ENCODE data around the gene ABCA7. TPM values are rescaled to one million over a fixed set of nuclear protein-coding genes. Genes with fewer than 3 reads are reported as not detected.

ABCA7 gene
- total RNA-seq, 3 donors from 2014 or later, result 8.0 to 31.8 (median 26.5) TPM

- Histone ChIP-seq H3K4me1 (no peaks in the 10 kb centered on the region), H3K9me3 (no peaks in the 10 kb centered on the region), H3K4me3 (no peak overlapping the region), H3K27ac (no peak overlapping the region), H3K36me3 (no peaks in the 10 kb centered on the region), H3K27me3 (peaks cover 2 to 17% of the 10 kb centered on the region in 2 donors)
- TF ChIP-seq CTCF (IDR thresholded peaks at IDR 0.05) (no peak), POLR2AphosphoS5 (IDR thresholded peaks at IDR 0.05) (no peak), POLR2A (IDR thresholded peaks at IDR 0.05) (no peak)
- DNase-seq (ENCODE audit: low spot score in 2 of 2), result no peak
- intact Hi-C loops (cut with DNase I; ENCODE audit: low total_unique reads), result loop anchor here (10.0 kb wide), 1 partner anchor 217 kb away; no protein-coding TSS in a partner anchor
Measured at GRCh38 chr19:991932-992669, 47.8 kb upstream of the ABCA7 start.

DNA sequence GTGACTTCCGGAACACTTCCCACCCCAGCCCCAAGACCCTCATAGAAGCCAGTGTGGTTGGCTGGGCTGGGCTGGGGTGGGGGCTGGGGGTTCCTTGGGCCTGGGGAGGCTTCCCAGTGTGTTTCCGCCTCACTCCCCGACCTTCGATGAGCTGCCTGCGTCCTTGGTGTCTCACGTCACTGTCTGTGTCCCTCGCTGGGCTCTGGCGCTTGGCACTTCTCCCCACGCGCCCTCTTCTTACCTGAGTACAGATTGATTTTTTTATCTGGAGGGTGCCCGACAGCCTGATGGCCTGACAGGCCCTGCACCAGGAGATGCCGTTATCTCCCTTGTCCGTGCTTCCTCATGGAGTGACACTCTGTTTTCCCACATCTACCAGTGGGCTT lies 47.2 kb upstream of the ABCA7 start:
- H3K27ac ChIP-seq, result no peak overlapping the region
- no peak overlapping the region for H3K4me3 ChIP-seq
- no peak for DNase-seq (ENCODE audit: low spot score in 2 of 2)
- H3K36me3 ChIP-seq, result no peaks in the 10 kb centered on the region
- H3K4me1 ChIP-seq, result no peaks in the 10 kb centered on the region
- no peaks in the 10 kb centered on the region for H3K9me3 ChIP-seq
- intact Hi-C loops (cut with DNase I; ENCODE audit: low total_unique reads), result loop anchor here (10.0 kb wide), 1 partner anchor 218 kb away; no protein-coding TSS in a partner anchor
- H3K27me3 ChIP-seq, result peaks cover 2 to 23% of the 10 kb centered on the region in 2 donors
- TF ChIP-seq POLR2AphosphoS5 (IDR thresholded peaks at IDR 0.05), result no peak
- no peak for TF ChIP-seq CTCF (IDR thresholded peaks at IDR 0.05)
- no peak for TF ChIP-seq POLR2A (IDR thresholded peaks at IDR 0.05)

- no peaks in the 10 kb centered on the region for H3K4me1 ChIP-seq
- DNase-seq (ENCODE audit: low spot score in 2 of 2), result no peak
- no peak overlapping the region for H3K27ac ChIP-seq
- no peaks in the 10 kb centered on the region for H3K36me3 ChIP-seq
- peaks cover 2 to 30% of the 10 kb centered on the region in 2 donors for H3K27me3 ChIP-seq
- TF ChIP-seq CTCF (IDR thresholded peaks at IDR 0.05) (no peak), POLR2AphosphoS5 (IDR thresholded peaks at IDR 0.05) (no peak), POLR2A (IDR thresholded peaks at IDR 0.05) (no peak)
- intact Hi-C loops (cut with DNase I; ENCODE audit: low total_unique reads), result loop anchor here (10.0 kb wide), 1 partner anchor 219 kb away; no protein-coding TSS in a partner anchor
- H3K9me3 ChIP-seq, result no peaks in the 10 kb centered on the region
- H3K4me3 ChIP-seq, result no peak overlapping the region
Measured at GRCh38 chr19:993361-993830, 46.5 kb upstream of the ABCA7 start.

DNA sequence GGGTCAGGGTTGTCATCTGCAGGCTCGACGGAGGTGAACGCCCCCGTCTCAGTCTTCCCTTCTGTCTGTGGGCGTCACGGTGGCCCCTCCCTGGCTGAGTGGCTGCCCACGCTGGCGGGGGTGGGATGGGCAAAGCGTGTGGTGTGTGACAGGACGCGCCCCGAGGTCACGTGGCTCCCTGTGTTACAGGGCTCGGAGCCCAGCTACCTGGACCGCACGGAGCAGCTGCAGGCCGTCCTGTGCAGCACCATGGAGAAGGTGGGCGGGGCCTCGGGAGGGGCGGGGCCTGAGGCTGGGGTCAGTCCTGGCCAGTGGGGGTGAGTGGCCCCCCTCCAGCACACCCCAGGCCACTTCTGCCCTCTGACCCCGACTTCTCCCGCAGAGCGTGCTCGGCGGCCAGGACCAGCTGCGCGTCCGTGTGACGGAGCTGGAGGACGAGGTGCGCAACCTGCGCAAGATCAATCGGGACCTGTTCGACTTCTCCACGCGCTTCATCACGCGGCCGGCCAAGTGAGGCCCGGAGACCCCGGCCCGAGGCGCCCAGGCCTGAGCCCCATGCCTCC lies 46.0 kb upstream of the ABCA7 start:
- Histone ChIP-seq H3K27ac (no peak overlapping the region), H3K27me3 (peaks cover 2 to 35% of the 10 kb centered on the region in 2 donors), H3K36me3 (no peaks in the 10 kb centered on the region), H3K4me1 (no peaks in the 10 kb centered on the region), H3K9me3 (no peaks in the 10 kb centered on the region), H3K4me3 (no peak overlapping the region)
- TF ChIP-seq CTCF (IDR thresholded peaks at IDR 0.05), result no peak
- no peak for TF ChIP-seq POLR2A (IDR thresholded peaks at IDR 0.05)
- TF ChIP-seq POLR2AphosphoS5 (IDR thresholded peaks at IDR 0.05), result no peak
- intact Hi-C loops (cut with DNase I; ENCODE audit: low total_unique reads), result loop anchor here (10.0 kb wide), 1 partner anchor 219 kb away; no protein-coding TSS in a partner anchor
- DNase-seq (ENCODE audit: low spot score in 2 of 2), result no peak

DNA sequence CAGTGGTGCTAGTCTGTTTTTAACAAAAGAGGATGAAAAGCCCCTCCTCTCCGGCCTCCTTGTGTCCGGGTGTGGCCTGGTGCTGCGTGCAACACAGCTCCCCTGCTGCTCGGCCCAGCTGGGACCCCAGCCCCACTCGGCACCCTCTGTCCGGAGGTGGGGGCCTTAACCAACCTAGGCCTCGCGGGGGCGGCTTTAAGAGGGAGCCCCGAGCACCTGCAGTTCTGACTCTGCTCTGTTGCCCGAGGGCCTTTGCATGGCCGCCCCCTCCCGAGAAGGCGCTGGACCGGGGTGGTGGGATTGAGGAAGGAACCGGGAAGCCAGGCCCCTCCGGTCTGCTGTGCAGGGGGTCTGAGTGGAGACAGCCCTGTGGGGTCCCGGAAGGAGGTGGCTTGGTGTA lies 45.4 kb upstream of the ABCA7 start:
- Histone ChIP-seq H3K4me3 (no peak overlapping the region), H3K27me3 (peaks cover 2 to 41% of the 10 kb centered on the region in 2 donors), H3K36me3 (no peaks in the 10 kb centered on the region), H3K27ac (no peak overlapping the region), H3K9me3 (no peaks in the 10 kb centered on the region), H3K4me1 (no peaks in the 10 kb centered on the region)
- DNase-seq (ENCODE audit: low spot score in 2 of 2), result no peak
- TF ChIP-seq CTCF (IDR thresholded peaks at IDR 0.05) (no peak), POLR2A (IDR thresholded peaks at IDR 0.05) (no peak), POLR2AphosphoS5 (IDR thresholded peaks at IDR 0.05) (no peak)
- intact Hi-C loops (cut with DNase I; ENCODE audit: low total_unique reads), result loop anchor here (10.0 kb wide), 1 partner anchor 220 kb away; no protein-coding TSS in a partner anchor
